DMS79 treated with DMSO at 0.1 percent for 48 hours (cell line): ENCODE measurements around the gene RALGPS1.

Experiments
- DNase-seq: peaks from one replicate; lab custom pipeline; 2025; lab: John Stamatoyannopoulos, UW

Gene RALGPS1

DNA sequence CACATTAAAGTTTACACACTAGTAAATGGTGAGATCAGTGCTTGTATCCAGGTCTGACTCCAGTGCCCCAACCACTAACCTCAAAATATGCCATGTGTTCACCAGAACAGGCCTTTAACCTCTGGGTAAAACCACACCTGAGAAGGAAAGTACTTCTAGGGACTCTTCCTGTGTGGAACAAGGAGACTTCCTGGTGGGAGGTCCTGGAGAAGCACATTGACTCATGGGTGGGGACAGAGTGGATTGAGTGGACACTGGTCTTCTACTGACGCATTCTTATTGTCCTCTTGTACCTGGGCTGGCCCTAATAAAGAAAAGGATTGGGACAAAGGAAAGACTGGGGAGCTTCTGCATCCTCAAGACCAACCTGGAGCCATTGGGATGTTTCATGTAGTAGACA, 164.4 kb downstream of the RALGPS1 start:
- no peak for DNase-seq

DNA sequence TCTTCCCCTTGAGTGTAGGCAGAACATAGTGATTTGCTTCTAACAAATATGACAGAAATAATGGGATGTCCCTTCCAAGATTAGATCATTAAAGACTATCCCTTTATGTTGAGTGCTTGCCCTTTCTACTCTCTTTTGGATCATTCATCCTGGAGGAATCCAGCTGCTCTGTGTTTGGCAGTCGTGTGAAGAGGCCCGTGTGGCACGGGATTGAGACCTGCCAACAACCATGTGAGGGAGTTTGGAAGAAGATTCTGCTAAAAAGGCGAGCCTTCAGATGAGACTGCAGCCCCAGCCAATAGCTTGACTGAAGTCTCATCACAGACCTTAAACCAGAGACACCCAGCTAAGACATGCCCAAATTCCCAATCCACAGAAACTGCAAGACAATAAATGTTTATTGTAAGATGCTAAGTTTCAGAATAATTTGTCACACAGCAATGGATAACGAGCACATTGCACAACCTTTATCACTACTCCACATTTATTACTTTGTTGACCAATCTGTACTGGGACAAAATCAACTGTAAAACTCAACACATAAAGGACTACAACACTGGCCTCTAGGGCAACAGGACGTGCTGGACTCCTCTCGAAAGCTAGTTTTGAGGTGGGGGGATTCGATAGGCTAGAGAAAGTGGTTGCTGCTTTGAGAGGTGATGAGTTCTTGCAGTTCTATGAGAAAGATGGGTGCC, 165.0 kb downstream of the RALGPS1 start:
- no peak for DNase-seq

DNA sequence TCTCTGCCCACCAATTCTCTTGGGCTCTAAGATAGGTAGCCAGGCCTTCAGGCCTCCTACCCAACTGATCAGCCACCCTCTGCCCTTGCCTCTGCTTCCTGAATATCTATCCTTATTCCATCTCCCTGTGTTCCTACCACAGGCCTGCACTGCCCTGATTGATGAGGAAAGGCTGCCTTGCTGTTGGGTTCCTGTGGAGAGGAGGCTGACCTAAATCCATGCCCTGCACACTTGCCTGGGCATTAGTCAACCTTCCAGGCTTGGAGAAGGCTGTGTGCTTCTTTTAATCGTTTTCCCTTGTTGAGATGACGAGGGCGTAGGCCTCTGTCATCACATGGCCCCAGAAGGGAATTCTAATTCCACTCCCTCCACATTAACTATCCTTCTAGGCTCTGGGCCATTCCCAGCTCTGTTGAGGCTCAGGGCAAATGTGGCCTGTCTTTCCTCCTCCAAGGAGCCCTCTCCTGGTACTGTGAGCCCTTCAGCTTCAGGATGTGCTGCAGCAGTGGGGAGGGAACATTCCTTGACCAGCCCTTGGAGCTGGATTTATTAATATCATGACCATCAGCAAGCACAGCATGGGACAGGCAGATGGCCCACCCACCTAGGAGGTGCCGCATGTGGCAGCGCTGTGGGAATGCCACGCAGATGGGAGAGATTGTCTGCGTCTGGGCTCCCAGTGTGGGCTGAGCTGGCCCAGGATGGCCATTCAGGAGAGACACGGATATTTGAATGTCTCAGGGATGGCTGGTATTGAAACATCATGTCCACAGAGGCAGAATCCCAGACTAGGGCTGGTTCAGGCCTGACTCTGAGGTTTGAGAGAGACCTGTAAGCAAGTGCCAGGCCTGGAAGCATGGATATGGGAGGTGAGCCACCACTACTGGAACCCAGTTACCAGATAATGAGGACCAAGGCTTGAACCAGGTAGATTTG, 166.9 kb downstream of the RALGPS1 start:
- DNase-seq, result no peak

DNA sequence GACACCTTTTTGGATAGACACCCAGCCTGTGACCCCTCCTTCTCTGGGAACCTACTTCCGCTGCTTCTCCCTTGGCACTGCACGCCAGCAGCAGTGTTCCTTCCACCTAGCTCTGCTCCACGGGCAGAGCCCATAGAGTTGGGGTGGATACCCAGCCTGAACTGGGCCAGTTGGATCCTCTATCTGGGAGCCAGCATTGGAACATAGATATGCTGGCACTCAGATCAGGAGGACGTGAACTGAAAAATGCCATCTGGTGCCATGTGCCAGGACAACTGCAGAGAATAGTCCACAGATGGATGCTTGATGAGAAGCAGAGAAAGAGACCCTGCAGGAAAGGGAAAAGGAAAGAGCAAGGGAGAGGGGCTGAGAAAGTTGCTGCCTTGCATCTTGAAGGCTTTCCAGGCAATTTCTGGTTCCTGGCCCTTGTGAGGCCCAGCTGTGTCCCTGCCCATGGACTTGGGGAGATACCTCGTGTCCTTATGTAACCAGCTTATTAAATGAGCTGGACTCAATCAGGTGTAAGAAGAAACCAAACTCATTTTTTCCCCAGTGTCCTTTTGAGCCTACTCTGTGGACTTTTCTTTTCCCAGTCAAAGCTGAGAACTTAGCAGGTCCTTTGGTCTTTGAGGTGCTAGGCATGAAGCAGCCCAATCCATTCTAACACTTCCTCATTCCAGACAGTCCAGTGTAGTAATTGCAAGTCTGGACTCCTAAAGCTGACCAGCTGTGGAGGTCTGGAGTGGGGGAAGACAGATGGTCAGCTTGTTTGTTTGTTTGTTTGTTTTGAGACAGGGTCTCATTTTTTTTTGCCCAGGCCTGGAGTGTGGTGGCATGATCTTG, 168.8 kb downstream of the RALGPS1 start:
- no peak for DNase-seq

DNA sequence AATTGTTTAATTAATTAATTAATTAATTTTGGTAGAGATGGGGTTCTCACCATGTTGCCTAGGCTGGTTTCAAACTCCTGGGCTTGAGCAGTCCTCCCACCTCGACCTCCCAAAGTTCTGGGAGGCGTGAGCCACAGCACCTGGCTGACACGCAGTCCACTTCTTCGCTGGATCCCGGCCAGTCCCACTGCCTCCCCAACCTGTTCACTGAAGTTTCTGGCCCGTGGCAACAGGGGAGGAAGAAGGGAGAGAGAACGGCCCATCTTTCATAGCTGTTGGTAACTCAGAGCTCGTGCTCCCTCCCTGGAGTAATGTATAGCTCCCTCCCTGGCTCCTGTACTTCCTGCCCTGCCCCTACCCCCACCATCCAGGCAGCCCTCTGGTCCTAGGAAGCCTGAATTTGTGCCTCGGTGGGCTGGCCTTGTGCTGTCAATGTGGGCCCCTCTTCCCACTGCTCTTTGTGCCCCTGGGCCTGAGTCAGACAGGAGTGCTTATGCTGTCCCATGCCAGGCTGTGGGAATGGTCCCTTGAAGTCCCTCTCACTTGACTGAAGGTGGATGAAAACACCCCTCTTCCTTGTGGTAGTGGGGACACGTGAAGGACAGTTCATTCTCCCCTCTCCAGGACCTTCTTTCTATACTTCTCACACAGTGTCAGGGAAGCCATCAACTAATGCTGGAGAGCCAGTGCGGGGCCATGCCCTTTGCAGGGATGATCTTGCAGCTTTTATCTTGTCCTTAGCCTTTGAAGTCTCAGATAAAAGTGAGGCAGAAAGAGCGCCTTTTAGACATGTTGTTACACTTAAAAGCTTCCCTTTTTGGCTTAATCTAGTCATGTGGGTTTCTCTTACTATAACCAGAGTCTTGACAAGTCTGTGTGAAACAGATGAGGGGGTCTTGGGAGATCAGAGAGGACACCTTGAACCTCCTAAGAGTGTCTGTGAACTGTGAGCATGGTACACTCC, 169.8 kb downstream of the RALGPS1 start:
- no peak for DNase-seq

DNA sequence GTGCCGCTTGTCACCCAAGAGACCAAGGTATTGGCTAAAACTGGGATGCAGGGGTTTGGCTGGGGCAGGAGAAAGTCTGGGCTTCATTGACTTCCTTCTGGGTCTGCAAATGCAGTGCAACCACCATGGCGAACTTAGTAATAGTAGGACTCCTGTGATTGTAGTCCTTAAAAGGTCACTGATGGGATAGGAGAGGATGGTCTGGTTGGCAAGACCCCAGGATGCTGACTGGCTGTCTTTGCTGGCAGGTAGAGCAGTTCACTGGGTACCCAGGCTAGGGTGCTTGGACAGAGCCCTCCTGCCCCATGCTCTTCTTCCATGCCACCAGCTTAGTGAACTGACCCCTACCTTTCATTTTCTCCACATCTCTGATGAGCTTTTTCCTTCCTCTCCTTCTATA, 170.6 kb downstream of the RALGPS1 start:
- DNase-seq, result no peak

DNA sequence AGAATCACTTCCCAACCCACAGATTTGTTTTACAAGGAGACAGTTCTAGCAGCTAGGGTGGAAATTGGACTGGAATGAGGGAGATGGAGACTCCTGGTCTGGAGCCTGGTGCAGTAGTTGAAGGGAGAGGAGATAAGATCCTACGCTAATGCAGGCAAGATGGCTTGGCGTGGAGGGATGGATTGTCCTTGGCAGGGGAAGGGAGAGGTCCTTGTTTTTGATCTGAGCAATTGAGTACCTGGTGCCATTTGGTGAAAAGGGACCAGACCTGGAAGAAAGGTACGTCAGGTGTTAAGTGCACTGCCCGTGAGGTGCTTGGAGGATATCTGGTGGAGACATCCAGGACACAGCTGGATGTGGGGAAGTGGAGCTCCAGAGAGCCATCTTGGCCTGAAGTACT, 172.2 kb downstream of the RALGPS1 start:
- DNase-seq, result no peak

DNA sequence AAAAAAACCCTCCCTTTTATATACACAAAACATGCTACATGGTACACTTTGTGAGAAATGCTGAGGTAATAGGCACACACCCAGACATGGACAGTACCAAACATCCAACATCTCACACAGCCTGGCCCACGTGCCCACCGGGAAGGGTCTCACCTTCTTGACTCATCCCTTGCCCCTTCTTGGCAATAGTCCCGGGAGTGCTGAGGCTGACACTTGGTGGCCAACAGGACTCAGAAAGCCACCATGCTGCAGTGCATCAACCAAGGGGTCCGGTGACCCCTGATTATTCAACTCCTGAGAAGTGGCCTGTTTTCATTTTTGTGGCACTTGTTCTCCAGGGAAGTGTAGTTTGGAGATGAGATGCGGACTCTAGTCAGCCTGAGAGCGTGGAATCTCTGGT, 172.8 kb downstream of the RALGPS1 start:
- no peak for DNase-seq

DNA sequence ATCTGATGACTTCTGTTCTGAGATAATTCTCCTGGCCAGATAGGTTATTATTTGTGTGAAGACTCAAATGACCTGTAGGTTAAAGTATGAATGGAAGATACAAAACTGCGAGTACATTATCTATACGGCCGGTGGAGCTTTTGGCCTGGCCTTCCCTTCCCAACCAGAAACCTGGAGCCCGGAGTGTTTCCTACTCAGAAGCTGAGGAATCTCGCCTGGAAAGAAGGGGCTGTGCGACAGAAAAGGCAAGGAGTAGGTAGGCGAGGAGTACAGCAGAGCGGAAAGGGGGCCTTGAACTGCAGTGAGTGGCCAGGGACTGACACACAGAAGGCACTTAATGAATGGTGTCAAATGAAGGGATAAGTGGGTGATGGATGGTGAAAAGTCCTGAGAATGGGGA, 173.3 kb downstream of the RALGPS1 start:
- DNase-seq, result no peak

DNA sequence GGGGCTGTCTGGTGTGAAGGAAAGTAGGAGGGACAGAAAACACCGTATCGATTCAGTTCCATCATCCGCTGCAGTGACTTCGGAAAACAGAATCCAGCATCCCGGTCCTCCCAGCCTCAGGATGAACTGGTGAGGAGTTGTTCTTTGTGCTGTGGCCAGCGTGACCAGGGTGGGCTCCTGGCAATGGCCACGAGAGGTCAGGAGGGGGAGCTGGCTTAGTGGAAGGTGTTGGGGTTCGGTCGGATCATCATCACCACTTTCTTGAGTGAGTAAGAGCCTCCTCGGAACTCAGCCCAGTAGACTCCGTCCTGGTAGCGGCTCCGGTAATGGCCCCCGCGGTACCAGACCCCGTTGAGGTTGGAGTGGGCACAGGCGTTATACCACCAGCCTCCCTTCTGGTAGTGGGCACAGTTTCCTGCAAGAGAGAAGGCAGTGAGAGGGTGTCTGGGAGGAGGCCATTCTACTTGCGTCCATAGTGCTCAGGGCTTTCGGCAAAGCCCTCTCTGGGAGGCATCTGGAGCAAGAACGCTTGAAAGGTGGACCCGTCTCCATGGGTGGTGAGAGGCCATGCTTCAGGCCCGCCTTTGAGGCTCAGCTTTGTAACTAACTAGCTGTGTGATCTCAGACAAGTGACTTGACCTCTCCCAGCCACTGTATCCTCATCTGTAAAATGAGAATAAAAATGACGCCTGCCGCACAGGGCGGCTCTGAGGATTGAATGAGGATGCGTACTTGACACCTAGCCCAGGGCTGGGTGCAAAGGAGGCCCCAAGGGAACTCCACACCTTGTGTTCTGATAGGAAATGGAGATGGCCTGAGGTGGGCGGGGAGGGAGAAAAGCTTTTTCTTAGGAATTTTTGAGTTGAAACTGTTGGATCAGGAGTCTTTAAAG, 174.4 kb downstream of the RALGPS1 start:
- DNase-seq, result no peak

DNA sequence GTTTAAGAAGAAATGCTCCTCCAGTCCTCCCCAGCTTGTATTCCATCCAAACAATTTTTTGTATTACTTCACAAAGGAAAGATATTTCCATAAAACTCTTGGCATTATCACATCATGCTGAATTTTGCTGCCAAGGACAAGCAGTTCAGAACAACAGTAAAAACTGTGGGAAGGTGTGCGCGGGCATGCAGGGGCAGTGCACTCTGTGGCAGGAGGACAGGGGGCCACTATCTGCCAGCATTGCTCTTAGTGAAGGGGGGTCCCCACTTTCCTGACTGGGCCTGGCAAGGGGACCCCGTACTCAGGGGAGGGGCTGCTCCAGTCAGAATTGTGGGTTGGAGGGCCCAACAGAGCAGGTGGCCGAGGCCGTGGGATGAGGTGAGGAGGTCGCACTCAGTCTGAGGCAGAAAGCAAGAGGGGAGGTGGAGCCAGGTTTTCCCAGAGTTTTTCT, 175.1 kb downstream of the RALGPS1 start:
- DNase-seq, result no peak

DNA sequence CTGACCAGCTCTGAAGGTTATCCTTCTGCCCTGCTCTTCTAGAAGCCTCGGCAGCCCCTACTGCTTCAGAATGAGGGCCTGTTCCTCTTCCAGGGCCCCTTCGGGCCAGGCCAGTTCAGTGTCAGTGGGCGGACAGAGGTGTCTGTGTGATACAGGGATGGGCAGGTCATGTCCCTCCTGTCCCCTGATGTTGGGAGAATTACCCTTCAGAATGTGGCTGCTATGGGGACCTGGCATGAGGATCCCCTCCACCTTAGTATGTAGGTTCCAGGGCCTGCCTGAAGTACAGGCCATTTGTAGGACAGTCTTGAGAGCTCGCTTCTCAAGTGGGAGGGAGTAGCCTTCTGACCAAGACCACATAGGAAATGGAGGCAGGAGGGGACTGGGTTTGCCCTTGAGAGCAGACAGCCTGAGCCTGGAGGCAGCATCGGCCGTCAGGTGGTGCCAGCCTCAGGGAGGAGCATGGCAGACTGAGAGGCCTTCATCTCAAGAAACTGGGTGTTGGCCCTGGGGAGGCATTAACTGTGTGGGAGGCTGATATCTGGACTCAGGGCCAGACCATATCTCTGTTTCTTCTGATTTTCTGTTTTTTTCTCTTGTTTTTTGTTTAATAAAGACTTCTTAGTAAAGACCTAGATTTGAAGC, 175.9 kb downstream of the RALGPS1 start:
- DNase-seq, result no peak

DNA sequence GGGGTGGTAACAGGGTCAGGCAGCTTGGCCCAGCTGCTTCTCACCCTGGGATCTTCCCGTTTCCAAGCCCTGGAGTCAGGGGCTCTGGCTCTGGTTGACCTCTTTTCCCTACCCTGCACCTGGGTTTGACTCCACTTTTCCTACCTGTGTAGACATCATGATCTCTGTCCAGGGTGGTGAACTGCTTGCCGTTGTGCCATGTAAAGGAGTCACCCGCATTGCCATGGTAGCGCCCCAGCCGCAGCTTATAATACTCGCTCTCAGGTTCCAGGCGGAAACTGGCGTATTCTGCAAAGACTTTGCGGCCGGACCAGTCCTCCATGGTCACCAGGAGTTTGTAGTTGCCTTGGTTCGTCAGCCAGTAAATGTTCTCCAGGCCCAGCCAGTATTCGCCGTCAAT, 176.9 kb downstream of the RALGPS1 start:
- DNase-seq, result no peak

DNA sequence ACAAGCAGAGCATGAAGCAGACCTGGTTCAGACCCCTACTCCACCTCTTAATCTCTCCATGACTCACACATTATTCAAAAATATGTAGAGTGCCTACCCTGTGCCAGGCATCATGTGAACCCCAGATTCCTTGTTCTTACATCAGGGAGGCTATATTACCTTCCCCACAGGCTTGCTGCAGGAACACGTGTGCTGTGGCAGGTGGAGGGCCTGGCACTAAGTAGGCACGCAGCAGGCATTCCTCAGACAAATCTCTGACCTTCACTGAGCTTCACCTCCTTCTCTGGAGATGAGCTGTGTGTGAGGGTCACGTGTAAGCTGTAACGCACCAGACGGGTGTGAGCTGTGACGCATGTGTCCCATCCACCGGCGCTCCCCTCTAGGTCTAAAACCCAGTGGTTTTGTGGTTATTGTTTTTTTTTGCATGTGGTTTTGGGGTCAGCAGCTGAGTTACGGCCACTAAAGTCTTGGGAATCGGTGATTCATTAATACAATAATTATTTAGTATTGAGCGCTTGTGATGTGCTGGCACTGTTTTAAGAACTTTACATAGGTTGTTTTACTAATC, 177.5 kb downstream of the RALGPS1 start:
- DNase-seq, result no peak

DNA sequence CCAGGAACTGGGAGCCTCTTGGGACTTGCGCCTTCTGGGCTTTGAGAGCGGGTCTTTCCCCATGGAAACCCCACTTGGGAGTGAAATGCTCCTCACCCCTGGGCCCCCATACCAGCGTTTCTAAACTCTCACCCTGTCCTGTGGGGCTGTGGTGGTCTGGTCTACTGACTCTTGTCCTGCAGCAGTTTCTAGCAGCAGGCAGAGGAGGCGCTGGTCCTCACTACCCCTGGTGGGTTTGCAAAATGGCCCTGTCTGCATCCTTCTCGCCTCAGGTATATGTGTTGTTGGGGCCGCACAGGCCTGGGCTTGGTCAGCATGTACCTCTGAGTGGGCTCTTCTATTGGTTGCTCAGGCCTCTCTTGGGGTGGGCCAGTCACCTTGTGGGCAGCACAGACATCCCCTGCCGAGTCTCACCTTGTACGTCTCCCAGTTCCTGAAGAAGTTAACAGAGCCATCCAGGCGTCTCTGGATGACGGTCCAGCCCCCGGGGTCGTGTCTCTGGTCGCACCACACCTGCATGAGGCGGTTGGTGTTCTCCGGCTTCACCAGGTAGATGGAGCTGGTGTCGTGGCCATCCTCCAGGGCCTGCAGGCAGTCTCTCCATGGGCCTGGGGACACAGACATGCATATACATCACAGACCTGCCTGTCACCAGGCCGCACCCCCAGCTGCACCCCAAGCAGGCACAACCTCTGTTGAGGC, 178.9 kb downstream of the RALGPS1 start:
- no peak for DNase-seq

DNA sequence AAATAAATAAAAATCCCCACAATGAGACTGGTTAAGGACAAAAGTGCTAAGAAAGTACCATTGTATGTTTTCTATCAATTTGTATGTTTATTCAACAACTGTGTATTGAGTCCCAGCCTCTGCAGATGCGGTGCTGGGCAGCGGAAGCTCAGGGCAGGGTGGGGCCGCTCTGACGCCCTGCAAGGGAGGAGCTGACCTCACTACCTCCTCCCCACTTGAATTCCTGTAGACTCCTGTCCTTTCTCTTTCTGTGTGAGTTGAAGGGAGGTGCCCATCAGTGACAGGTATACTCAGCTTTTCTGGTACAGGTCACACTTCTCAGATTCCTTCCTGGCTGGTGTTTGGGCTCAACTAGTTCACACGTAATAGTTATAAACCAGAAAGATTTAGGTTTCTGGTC, 180.8 kb downstream of the RALGPS1 start:
- no peak for DNase-seq

DNA sequence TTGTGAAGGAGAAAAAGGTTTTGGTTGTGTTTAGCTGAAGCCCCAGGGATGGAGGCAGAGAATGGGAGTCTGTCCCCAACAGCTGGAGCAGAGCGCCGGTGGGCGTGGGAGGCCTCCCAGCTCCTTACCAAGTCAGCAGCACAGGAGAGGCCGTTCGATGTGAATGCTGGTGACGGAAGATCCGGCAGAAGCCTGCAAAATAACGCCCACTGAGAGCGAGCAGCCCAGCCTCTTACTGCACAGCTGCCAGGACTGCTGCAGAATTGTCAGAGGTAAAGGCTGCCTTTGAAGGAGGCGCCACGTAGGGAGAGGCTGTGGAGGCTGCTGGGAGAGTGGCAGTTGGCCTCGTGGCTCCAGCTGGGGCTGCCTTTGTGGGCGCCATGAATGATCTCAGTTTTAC, 181.6 kb downstream of the RALGPS1 start:
- no peak for DNase-seq

DNA sequence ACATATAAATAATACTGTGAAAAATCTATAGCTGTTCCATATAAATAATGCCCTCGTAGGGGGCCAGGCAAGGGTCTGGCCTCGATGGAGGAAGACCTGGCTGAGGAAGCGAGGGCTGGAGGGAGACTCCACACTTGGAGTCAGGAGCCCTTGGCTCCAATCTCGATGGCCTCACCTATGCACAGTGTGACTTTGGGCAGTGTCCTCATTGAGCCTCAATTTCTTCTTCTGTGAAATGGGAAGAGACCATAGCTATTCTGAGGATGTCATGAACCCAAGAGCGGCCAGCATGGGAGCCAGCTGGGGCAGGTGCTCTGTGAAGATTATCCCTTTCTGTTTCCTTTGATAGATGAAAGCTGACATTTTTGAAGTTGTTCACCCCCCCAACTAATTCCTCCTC, 183.1 kb downstream of the RALGPS1 start:
- DNase-seq, result no peak
